Neural cell (in vitro differentiated cells): Measurements from ENCODE around the gene ARGLU1.

ENCODE experiments used
- CTCF ChIP-seq: fragments of 450-650 bp; IDR thresholded peaks from 2 replicates; pipeline ENCODE4 v1.5.1; 2014; ENCODE audit warnings: antibody characterized with exemption, mild to moderate bottlenecking, moderate library complexity; ENCODE audit not compliant: poor library complexity, severe bottlenecking
- EZH2 ChIP-seq: fragments of 200-600, 300-800 bp; shearing (Covaris generic), sonication (generic); IDR thresholded peaks from 2 replicates; pipeline ENCODE4 v1.6.1; 2014; ENCODE audit warnings: antibody characterized with exemption, low read length, borderline replicate concordance, mild to moderate bottlenecking; ENCODE audit not compliant: insufficient read depth, poor library complexity, severe bottlenecking
- REST ChIP-seq: IDR thresholded peaks from 2 replicates; pipeline ENCODE4 v1.6.1; 2012; ENCODE audit warnings: borderline replicate concordance
- SMC3 ChIP-seq: fragments of 450-650 bp; conservative IDR thresholded peaks from 2 replicates; pipeline ENCODE4 v1.6.1; 2014; ENCODE audit warnings: antibody characterized with exemption, mild to moderate bottlenecking, moderate library complexity; ENCODE audit not compliant: poor library complexity
- TAF1 ChIP-seq: IDR thresholded peaks from 2 replicates; pipeline ENCODE4 v1.6.1; 2012; ENCODE audit warnings: low read depth

- TF ChIP-seq CTCF (no peak), TAF1 (no peak), SMC3 (no peak), REST (no peak), EZH2 (no peak)
Measured at GRCh38 chr13:106591299-106591698, 23.4 kb upstream of the ARGLU1 start.
